Neuronal stem cell (in vitro differentiated cells): ENCODE data around the gene PPP2R2B.

ENCODE experiments used
- DNase-seq: peaks from one replicate; pipeline ENCODE4 v3.0.0-alpha.2; 2013; ENCODE audit warnings: low spot score
- H2AFZ ChIP-seq: one replicate; pipeline ENCODE4 v1.6.1; 2013; ENCODE audit warnings: mild to moderate bottlenecking, low read length, inconsistent platforms
- H2AK5ac ChIP-seq: 2 replicates; pipeline ENCODE4 v1.6.1; 2013; ENCODE audit warnings: low read depth, mild to moderate bottlenecking, inconsistent platforms, low read length, moderate library complexity, mixed read lengths
- H2BK120ac ChIP-seq: 2 replicates; pipeline ENCODE4 v1.6.1; 2013; ENCODE audit warnings: low read depth, mild to moderate bottlenecking, inconsistent platforms, low read length, moderate library complexity, mixed read lengths
- H2BK12ac ChIP-seq: one replicate; pipeline ENCODE4 v1.6.1; 2013; ENCODE audit warnings: low read length, inconsistent platforms
- H2BK15ac ChIP-seq: 2 replicates; pipeline ENCODE4 v1.6.1; 2013; ENCODE audit warnings: mild to moderate bottlenecking, low read length, inconsistent platforms, mixed read lengths
- H2BK5ac ChIP-seq: one replicate; pipeline ENCODE4 v1.6.1; 2013; ENCODE audit warnings: inconsistent platforms, mild to moderate bottlenecking, low read length, moderate library complexity
- H3K14ac ChIP-seq: one replicate; pipeline ENCODE4 v1.6.1; 2013; ENCODE audit warnings: low read length, inconsistent platforms
- H3K18ac ChIP-seq: 2 replicates; pipeline ENCODE4 v1.6.1; 2013; ENCODE audit warnings: low read length, inconsistent platforms
- H3K23ac ChIP-seq: 2 replicates; pipeline ENCODE4 v1.6.1; 2013; ENCODE audit warnings: low read depth, mild to moderate bottlenecking, mixed read lengths, low read length, inconsistent platforms; ENCODE audit not compliant: poor library complexity
- H3K27ac ChIP-seq: replicated peaks from 3 replicates; pipeline ENCODE4 v1.5.1; 2013; ENCODE audit warnings: low read length, inconsistent platforms
- H3K27me3 ChIP-seq, 3 experiments: 2 replicates each; pipeline ENCODE4 v1.6.1; 2013; ENCODE audit warnings: low read length in 3 of 3, mild to moderate bottlenecking in 2 of 3, inconsistent platforms in 1 of 3, low read depth in 1 of 3, mixed read lengths in 1 of 3, moderate library complexity in 1 of 3; ENCODE audit not compliant: control insufficient read depth in 3 of 3, insufficient read depth in 3 of 3
- H3K36me3 ChIP-seq, 2 donors: replicated peaks in 1 of 2; 2 replicates each; pipeline ENCODE4 v1.6.1; 2013; ENCODE audit warnings: low read length in 2 of 2; ENCODE audit not compliant: control insufficient read depth in 2 of 2, insufficient read depth in 2 of 2
- H3K4ac ChIP-seq: 2 replicates; pipeline ENCODE4 v1.6.1; 2013; ENCODE audit warnings: inconsistent platforms, mild to moderate bottlenecking, low read length, moderate library complexity
- H3K4me1 ChIP-seq, 2 donors: 1 replicate in 1 of 2; 2 replicates in 1 of 2; pipeline ENCODE4 v1.6.1; 2013; ENCODE audit warnings: low read length in 2 of 2, low read depth in 1 of 2; ENCODE audit not compliant: control insufficient read depth in 2 of 2, insufficient read depth in 1 of 2
- H3K4me2 ChIP-seq: one replicate; pipeline ENCODE4 v1.6.1; 2013; ENCODE audit warnings: mild to moderate bottlenecking, low read length, inconsistent platforms; ENCODE audit not compliant: insufficient read depth, poor library complexity, severe bottlenecking
- H3K4me3 ChIP-seq, 2 donors: 2 replicates each; pipeline ENCODE4 v1.5.1; 2013; ENCODE audit warnings: low read length in 2 of 2, mild to moderate bottlenecking in 2 of 2, inconsistent platforms in 1 of 2, moderate library complexity in 1 of 2
- H3K79me1 ChIP-seq: one replicate; pipeline ENCODE4 v1.6.1; 2013; ENCODE audit warnings: low read depth, mild to moderate bottlenecking, inconsistent platforms, low read length, moderate library complexity
- H3K9ac ChIP-seq: one replicate; pipeline ENCODE4 v1.6.1; 2013; ENCODE audit warnings: mild to moderate bottlenecking, low read depth, low read length, inconsistent platforms; ENCODE audit not compliant: poor library complexity
- H3K9me3 ChIP-seq, 2 donors: replicated peaks in 1 of 2; 2 replicates each; pipeline versions ENCODE3 to v1.6.1; 2013; ENCODE audit warnings: low read length in 2 of 2, mild to moderate bottlenecking in 2 of 2, inconsistent platforms in 1 of 2, low read depth in 1 of 2, mixed read lengths in 1 of 2, moderate library complexity in 1 of 2; ENCODE audit not compliant: control insufficient read depth in 2 of 2, insufficient read depth in 1 of 2
- H4K8ac ChIP-seq: one replicate; pipeline ENCODE4 v1.6.1; 2013; ENCODE audit warnings: low read depth, mild to moderate bottlenecking, inconsistent platforms, low read length, moderate library complexity
- H4K91ac ChIP-seq: one replicate; pipeline ENCODE4 v1.6.1; 2013; ENCODE audit warnings: low read length, low read depth, mild to moderate bottlenecking, inconsistent platforms; ENCODE audit not compliant: poor library complexity
- WGBS, 2 donors: extraction: QIAGEN DNeasy Blood & Tissue Kit; methylation state at CpG; one replicate each; pipeline ENCODE4 v1.1.7; 2013; ENCODE audit warnings: missing lambda C conversion rate in 2 of 2, mixed read lengths in 1 of 2; ENCODE audit not compliant: insufficient read length in 2 of 2, insufficient replicate concordance in 1 of 2; ENCODE audit errors: extremely low coverage in 2 of 2; 5-methylcytosine and 5-hydroxymethylcytosine counted together

The PPP2R2B gene

GRCh38 chr5:146765089-146765832 lies 113.3 kb downstream of the PPP2R2B start:
- H4K91ac ChIP-seq: no peak overlapping the region
- H3K4me3 ChIP-seq: no peak overlapping the region
- H2AK5ac ChIP-seq: no peak overlapping the region
- no peak overlapping the region for H3K18ac ChIP-seq
- H3K23ac ChIP-seq: no peak overlapping the region
- no peak overlapping the region for H2BK15ac ChIP-seq
- H3K9ac ChIP-seq: no peak overlapping the region
- no peak overlapping the region for H2AFZ ChIP-seq
- H3K27ac ChIP-seq: no peak overlapping the region
- no peak overlapping the region for H3K4me2 ChIP-seq
- H3K4me1 ChIP-seq: no peaks in the 10 kb centered on the region
- H2BK120ac ChIP-seq: no peak overlapping the region
- no peak overlapping the region for H2BK12ac ChIP-seq
- no peak overlapping the region for H4K8ac ChIP-seq
- H3K14ac ChIP-seq: no peak overlapping the region
- H3K79me1 ChIP-seq: no peaks in the 10 kb centered on the region
- no peak overlapping the region for H2BK5ac ChIP-seq
- H3K36me3 ChIP-seq: no peaks in the 10 kb centered on the region
- no peak overlapping the region for H3K4ac ChIP-seq
- no CpG with 5 or more reads among the region's 2 CpGs for WGBS, 2 donors
- no peaks in the 10 kb centered on the region for H3K27me3 ChIP-seq
- no peaks in the 10 kb centered on the region for H3K9me3 ChIP-seq
- no peak for DNase-seq

GRCh38 chr5:146762830-146763229 lies 115.7 kb downstream of the PPP2R2B start:
- Histone ChIP-seq H3K27me3 (no peaks in the 10 kb centered on the region), H3K9ac (no peak overlapping the region)

GRCh38 chr5:146761811-146762210 lies 116.7 kb downstream of the PPP2R2B start:
- Histone ChIP-seq H2BK15ac (no peak overlapping the region), H4K8ac (no peak overlapping the region), H2AK5ac (no peak overlapping the region), H3K9me3 (no peaks in the 10 kb centered on the region), H3K36me3 (no peaks in the 10 kb centered on the region), H3K4me1 (peaks cover 0 to 2% of the 10 kb centered on the region in 2 donors), H2BK5ac (no peak overlapping the region), H3K27ac (no peak overlapping the region), H2BK12ac (no peak overlapping the region), H3K23ac (no peak overlapping the region), H3K18ac (no peak overlapping the region), H2AFZ (no peak overlapping the region), H3K79me1 (no peaks in the 10 kb centered on the region), H3K27me3 (no peaks in the 10 kb centered on the region), H3K4ac (no peak overlapping the region), H4K91ac (no peak overlapping the region), H3K4me3 (no peak overlapping the region), H3K4me2 (no peak overlapping the region), H3K14ac (no peak overlapping the region), H2BK120ac (no peak overlapping the region), H3K9ac (no peak overlapping the region)
- DNase-seq: no peak
- WGBS, 2 donors: no CpG with 5 or more reads among the region's 1 CpG

More at GRCh38 chr5:146762830-146763229, 115.7 kb downstream of the PPP2R2B start:
- Histone ChIP-seq H2BK120ac (no peak overlapping the region), H4K91ac (no peak overlapping the region), H3K79me1 (no peaks in the 10 kb centered on the region), H3K4me2 (no peak overlapping the region), H4K8ac (no peak overlapping the region), H3K4me3 (no peak overlapping the region), H3K36me3 (no peaks in the 10 kb centered on the region), H2AFZ (no peak overlapping the region), H2AK5ac (no peak overlapping the region), H2BK12ac (no peak overlapping the region), H3K4me1 (no peaks in the 10 kb centered on the region), H2BK15ac (no peak overlapping the region), H3K4ac (no peak overlapping the region), H3K14ac (no peak overlapping the region), H3K18ac (no peak overlapping the region), H3K23ac (no peak overlapping the region), H3K27ac (no peak overlapping the region), H3K9me3 (no peaks in the 10 kb centered on the region), H2BK5ac (no peak overlapping the region)
- WGBS, 2 donors: no CpG with 5 or more reads among the region's 5 CpGs
- DNase-seq: no peak

GRCh38 chr5:146758938-146759337 lies 119.6 kb downstream of the PPP2R2B start:
- Histone ChIP-seq H3K14ac (no peak overlapping the region), H2BK12ac (no peak overlapping the region), H2BK15ac (no peak overlapping the region), H3K27me3 (no peaks in the 10 kb centered on the region), H2AK5ac (no peak overlapping the region), H3K4me3 (no peak overlapping the region), H3K27ac (no peak overlapping the region), H3K79me1 (no peaks in the 10 kb centered on the region), H4K8ac (no peak overlapping the region), H2BK5ac (no peak overlapping the region), H3K23ac (no peak overlapping the region), H3K4me2 (no peak overlapping the region), H2AFZ (no peak overlapping the region), H3K9me3 (no peaks in the 10 kb centered on the region), H2BK120ac (no peak overlapping the region), H3K18ac (no peak overlapping the region), H3K4ac (no peak overlapping the region), H3K36me3 (no peaks in the 10 kb centered on the region), H3K4me1 (peaks cover 5% of the 10 kb centered on the region in 2 donors), H3K9ac (no peak overlapping the region), H4K91ac (no peak overlapping the region)
- no peak for DNase-seq
